Measurements from ENCODE around the gene SLC12A3.
"Not testable (repeated sequence)": the region's sequence is repeated elsewhere in the genome, so short reads cannot be mapped to it uniquely, and the experiment has no call there.

Gene SLC12A3

DNA sequence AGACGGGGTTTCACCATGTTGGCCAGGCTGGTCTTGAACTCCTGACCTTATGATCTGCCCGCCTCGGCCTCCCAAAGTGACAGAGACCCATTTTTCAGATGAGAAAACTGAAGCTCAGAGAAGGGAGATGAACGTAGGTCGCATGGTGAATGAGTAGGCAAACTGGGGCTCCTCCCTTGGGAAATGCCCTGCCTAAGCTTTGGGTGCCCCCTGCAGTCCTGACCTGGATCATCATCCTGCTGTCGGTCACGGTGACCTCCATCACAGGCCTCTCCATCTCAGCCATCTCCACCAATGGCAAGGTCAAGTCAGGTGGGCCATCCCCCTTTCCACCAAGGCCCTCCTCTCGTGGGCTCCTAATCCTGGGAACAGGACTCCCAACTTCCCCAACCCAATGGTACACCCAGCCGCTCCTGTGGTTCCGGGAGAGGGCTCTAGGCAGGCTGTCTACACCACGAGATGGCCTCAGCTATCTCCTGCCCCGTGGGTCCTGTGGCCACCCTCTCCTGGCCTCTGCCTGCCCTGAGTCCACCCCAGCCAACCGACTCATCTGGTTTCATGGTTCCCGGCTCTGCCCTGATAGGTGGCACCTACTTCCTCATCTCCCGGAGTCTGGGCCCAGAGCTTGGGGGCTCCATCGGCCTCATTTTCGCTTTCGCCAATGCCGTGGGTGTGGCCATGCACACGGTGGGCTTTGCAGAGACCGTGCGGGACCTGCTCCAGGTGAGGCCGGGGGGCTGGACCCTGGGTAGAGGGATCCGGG is 4.7 kb downstream of the SLC12A3 start:
- peak; percentile 34 for DNase-seq (ENCODE audit: low spot score)

DNA sequence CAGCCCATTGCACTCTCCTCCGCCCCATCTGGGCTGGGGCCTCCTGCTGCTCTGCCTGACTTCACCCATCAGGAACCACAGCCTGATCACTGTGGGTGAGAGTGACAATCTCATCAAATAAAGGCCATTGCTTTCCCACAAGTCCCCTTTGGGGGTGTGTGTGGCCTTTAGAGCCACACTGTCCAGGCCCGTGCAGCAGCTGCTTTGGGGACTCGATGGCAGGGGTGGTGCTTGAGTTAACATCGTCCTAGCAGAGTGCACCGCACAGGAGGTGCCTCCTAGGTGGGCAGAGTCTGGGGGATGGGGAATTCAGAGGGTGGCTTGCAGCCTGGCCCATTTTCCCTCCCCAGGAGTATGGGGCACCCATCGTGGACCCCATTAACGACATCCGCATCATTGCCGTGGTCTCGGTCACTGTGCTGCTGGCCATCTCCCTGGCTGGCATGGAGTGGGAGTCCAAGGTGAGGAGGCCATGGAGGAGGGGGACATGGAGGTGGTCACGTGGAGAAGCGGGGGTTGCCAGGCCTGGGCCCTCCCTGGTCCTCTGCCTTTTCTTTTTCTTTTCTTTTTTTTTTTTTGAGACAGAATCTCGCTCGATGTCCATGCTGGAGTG is 5.4 kb downstream of the SLC12A3 start:
- no peak for DNase-seq (ENCODE audit: low spot score)

DNA sequence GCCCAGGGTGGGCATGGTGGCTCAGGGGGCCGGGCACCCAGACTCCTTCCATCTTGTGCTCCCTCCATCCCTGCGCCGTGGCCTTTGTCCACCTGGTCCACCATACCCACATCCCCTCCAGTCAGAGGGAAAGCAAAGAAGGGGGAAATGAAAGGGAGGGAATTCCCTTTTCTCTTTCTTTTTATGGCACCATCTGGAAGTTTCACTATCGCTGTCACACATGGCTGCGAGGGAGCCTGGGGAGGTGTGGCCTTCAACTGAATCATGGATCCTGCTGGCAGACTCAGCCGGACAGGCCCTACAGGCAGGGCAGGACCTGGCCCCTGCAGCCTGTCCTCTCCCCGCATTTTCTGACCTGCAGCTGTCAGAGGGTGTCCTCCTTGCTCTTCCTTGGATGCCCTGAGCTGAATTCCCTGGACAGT is 6.2 kb downstream of the SLC12A3 start:
- no peak for DNase-seq (ENCODE audit: low spot score)

DNA sequence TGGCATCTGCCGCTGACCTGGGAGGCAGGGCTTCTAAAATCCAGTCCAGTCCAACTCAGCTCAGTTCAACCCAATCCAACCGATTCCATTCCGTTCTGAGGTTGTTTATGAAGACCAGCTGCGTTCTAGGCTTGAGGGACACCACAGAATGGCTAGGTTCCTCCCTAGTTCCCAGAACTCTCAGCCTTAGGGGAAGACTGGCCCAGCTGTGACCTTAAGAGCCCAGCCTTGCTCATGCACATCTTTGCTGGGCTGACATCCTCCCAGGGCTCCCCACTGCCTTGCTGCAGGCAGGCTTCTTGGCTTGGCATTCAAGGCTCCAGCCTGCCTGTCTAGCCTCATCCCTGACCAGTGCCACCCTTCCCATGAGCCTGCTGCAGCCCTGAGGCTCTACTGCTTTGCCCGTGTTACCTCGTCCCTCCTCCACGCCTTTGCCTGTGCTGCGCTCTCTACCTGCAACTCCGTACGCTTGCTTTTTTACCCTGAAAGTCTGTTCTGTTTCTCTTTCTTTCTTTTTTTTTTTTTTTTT is 7.9 kb downstream of the SLC12A3 start:
- DNase-seq (ENCODE audit: low spot score) = no peak

DNA sequence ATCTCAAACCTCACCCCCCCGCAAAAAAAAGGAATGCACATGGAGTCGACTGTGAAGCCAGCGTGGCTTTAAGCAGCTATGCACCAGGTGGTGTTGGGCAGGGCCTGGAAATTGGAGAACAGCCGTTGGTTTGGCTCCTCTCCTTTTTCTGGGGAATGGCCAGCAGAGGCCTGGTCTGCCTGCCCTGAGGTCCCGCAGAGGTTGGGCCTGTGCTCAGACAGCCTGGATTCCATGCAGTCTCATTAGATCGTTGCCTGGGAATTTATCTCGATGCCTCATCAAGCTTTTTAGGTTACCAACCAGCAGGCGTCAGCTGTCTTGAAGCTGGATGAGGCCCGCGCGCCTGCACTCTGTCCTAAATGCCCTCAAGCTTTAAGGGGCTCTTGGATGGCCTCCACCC is 9.8 kb downstream of the SLC12A3 start:
- DNase-seq (ENCODE audit: low spot score) = no peak

DNA sequence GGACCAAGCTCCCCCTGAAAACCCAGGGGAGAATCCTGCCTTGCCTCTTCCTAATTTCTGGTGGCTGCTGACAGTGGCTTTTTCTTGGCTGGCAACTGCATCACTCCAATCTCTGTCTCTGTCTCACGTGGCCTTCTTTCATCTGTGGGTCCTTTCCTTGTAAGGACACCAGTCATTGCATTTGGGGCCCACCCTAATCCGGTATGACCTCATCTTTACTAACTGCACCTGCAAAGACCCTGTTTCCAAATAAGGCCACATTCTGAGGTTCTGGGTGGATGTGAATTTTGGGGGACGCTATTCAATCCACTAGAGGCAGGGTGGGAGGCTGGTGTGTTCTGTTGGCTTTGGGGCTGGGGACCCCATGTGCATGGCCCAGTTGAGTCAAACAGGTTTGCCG is 11.0 kb downstream of the SLC12A3 start:
- DNase-seq (ENCODE audit: low spot score) = no peak

DNA sequence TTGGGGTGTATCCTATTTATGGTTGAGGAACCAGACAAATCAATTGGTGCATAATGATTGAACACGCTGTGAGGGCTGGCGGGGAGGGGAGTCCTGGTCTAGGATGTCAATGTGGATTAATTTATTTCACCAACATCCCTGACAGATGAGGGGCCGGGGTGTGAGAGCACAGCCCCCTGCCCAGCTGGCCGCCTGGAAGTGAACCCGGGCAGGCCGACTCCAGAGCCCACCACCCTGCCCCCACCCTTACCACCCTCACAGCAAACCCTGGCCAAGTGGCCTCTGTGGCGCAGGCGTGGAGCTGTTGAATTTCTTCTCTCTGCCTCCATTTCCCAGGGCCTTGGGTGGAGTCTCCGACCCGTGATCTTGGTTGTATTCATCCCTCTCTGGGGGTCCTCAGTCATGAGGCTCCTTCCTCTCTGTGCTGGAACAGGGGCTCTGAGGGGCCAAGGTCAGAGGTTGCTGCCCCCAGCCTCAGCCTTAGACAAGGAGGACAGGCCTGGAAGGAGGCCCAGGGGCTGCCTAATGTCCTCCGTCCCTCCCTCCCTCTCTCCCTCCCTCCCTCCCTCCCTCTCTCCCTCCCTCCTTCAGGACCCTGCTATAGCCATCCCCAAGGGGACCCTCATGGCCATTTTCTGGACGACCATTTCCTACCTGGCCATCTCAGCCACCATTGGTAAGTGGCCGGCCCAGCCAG is 12.6 kb downstream of the SLC12A3 start:
- DNase-seq (ENCODE audit: low spot score) = no peak

DNA sequence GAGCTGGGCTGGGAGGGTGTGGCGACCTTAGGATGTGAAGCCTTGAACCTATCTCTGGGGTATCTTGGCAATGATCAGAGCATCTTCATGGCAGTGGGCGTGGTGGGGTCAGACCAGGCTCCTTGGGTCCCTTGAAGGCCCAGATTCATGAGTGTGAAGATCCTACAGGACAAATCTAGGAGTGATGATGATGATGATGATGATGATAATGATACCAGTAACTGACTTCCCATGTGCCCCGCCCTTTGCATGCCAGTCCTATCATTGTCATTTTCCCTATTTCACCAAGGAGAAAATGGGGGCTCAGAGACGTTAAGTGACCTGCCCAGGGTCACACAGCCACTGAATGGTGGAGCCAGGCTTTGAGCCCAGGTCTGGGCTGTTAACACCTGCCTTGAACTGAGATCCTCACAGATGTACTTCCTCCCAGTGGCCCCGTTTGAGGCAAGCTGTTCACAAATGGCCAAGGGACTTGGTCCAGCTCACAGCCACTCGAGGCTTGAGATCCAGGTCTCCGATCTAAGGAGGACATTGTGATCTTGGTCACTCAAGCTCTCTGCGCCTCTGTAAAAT is 13.4 kb downstream of the SLC12A3 start:
- no peak for DNase-seq (ENCODE audit: low spot score)

DNA sequence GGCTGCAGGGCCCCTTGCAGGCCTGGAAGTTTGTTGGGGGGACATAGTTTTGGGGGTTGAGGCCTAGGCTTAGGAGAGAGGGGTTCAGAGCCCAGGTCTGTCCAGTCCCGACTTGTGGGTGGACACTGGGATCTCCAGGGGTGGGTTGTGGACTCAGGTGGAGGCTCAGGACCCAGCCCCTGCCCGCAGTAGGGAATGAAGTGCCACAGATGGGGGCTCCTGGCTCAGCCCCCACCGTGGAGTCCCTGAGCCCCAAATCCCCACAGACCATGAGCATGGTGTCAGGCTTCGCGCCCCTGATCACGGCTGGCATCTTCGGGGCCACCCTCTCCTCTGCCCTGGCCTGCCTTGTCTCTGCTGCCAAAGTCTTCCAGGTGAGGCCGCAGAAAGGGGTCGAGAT is 14.3 kb downstream of the SLC12A3 start:
- no peak for DNase-seq (ENCODE audit: low spot score)

DNA sequence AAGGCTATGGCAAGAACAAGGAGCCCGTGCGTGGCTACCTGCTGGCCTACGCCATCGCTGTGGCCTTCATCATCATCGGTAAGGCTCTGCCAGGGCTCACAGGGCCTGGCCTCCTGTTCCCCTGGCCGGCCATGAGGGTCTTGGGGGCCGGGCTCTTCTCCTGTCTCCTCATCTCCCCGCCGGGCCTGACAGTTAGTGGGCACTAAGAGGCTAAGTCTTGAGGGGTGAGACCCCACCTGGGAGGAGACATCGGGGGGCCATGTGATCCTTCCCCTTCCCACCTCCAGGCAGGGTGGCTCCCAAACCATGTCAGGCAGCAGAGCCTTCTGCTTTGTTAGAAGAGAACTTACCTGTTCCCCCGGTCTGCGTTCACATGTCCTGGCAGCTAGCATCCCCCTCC is 15.2 kb downstream of the SLC12A3 start:
- DNase-seq (ENCODE audit: low spot score) = no peak

DNA sequence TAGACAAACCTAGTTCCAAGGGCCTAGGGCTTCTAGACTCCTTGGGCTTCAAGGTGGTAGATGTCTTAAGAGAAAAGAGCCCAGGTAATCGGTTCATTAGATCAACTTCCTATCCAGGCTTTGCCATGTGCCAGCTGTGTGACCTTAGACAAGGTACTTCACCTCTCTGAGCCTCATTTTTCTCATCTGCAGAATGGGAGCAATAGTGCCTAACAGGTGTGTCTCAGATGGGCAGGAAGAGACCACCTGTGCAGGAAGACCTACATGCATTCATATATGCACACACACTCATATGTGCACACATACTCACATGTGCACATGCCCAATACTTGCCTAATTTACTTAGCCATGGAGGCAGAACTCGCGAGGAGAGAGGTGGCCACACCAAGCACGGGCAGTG is 15.7 kb downstream of the SLC12A3 start:
- no peak for DNase-seq (ENCODE audit: low spot score)

DNA sequence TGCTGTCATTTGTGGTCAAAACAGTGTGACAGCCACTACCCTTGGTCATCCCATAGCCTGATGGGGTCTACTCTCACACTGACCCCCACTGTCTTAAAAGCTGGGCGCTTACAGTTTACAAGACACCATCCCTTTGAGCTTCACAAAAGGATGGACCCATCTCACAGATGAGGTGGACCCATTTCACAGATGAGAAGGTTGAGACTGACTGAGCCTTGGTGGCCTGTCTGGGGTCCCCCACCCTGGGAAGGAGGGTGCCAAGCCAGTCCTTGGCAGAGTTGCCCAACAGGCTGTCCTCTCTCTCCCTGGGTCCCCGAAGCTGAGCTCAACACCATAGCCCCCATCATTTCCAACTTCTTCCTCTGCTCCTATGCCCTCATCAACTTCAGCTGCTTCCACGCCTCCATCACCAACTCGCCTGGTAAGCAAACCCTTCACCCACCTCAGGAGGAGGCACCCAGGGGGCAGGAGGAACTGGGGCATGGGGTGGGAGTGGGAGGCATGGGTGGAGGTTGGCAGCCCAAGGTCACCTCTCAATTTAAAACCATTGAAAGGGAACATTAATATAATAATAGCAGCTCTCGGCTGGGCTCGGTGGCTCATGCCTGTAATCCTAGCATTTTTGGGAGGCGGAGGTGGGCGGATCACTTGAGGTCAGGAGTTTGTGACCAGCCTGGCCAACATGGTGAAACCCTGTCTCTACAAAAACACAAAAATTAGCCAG is 17.2 kb downstream of the SLC12A3 start:
- DNase-seq (ENCODE audit: low spot score) = no peak

DNA sequence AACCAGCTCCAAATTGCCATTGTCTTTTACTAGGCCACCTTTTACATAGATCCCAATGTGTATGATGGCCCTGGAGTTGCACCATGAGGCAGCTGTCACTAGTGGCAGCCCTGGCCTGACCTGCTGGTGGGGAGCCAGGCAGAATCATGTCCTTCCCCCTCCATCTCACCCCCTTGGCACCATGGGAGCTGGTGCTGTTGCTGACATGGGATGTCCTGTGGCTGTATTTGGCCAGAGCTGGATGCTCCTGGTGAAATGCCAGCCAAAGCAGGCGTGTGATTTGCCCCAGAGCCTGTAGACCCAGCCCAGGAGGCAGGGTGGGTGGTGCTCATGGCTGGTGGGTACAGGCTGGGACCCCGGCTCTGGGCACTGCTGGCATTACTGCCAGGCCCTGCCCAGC is 18.6 kb downstream of the SLC12A3 start:
- no peak for DNase-seq (ENCODE audit: low spot score)

DNA sequence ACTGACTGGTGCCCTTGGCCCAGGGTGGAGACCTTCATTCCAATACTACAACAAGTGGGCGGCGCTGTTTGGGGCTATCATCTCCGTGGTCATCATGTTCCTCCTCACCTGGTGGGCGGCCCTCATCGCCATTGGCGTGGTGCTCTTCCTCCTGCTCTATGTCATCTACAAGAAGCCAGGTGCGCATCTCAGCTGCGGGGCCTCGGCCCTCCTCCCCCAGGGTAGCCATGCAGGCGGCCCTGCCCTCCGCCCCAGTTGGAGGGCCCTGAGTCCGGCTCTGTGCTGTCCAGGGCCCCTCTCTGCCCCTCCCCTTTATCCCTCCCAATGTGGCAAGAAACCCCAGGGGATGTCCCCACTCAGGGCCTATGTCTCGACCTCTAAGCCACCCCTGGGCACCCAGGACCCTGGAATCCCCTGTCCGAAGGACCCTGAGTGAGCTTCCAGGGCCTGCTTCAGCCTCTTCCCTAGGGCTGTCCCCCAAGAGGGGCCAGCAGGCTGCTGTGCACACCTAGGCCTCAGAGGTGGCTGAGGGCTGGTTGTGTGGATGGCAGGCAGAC is 19.1 kb downstream of the SLC12A3 start:
- DNase-seq (ENCODE audit: low spot score) = no peak

DNA sequence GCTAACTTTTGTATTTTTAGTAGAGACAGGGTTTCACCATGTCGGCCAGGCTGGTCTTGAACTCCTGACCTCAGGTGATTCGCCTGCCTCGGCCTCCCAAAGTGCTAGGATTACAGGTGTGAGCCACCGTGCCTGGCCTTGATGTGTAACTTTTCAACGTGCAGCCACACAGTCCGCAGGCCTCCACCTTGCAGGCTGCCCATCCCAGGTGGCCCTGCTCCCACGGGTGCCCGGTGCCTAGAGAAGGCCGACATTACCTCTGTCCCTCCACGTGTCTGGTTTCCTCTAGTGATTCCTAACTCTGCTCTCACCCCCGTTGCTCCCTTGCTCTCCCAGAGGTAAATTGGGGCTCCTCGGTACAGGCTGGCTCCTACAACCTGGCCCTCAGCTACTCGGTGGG is 19.9 kb downstream of the SLC12A3 start:
- not testable (repeated sequence) for DNase-seq (ENCODE audit: low spot score)

DNA sequence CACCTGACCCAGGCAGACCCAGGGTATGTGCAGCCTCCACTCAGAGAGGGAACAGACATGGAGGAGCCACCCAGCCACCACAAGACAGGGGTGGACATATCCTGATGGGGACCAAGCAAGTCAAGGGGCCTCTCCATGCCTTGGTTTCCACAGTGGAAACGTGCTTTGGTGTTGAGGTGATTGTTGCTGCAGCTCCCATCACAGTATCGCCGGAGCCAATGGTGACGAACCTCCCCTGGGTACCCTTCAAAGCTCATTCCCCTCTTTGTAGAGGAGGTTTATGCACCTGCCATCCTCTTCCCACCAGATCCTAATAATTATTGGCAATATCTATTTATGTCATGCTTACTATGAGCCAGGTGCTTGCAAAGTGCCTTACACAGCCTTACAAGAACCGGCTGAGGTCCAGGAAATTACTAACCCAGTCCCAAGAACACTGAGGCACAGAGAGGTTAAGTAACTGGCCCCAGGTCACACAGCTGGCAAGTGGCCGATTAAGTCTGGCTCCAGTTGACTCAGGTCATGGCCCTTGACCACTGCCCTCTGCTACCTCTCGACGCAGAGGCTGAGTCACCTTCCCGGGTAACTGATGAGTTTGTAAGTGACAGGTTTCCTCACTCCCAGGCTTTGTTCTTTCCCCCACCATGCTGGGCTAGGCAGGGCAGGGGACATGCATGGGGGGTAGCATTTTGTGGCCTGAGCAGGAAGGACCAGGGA is 20.6 kb downstream of the SLC12A3 start:
- DNase-seq (ENCODE audit: low spot score) = no peak

DNA sequence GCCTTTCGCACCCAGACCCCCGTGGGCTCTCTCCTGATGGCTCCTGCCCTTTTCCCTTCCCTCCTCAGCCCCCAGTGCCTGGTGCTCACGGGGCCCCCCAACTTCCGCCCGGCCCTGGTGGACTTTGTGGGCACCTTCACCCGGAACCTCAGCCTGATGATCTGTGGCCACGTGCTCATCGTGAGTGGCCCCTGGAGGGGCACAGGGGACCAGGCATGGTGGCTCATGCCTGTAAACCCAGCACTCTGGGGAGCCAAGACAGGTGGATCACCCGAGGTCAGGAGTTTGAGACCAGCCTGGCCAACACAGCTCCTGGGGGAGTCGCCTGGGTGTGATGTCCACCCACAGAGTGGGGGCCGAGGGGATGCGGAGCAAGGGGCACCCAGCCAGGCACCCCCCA is 21.3 kb downstream of the SLC12A3 start:
- DNase-seq (ENCODE audit: low spot score) = no peak

DNA sequence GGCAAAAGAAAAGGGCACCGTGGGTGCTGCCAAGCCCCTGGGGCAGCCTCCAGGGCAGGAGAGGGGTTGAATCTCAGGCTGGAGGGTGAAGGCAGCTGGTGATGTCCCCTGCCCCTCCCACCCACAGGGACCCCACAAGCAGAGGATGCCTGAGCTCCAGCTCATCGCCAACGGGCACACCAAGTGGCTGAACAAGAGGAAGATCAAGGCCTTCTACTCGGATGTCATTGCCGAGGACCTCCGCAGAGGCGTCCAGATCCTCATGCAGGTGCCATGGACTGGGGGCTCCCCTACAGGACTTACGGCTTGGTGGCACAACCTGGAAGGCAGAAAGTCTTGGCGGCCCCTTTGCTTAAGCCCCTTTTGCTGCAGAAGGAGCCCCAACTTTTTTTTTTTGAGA is 21.8 kb downstream of the SLC12A3 start:
- DNase-seq (ENCODE audit: low spot score) = no peak

DNA sequence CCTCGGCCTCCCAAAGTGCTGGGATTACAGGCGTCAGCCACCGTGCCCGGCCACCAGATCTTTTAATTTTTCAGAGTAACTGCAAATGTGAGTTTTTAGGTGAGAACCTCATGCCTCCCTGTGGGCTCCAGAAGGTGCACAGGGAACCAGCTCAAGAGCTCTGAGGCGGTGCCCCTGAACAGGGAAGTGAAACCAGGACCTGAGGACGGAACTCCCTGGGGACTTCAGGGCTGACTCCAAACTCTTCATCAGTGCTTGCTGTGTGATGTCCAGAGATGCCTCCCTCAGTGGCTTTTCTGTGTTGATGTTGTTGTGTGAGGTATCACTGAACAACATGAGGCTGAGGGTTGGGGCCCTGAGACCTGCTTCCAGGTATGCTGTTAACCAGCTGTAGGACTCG is 23.8 kb downstream of the SLC12A3 start:
- DNase-seq (ENCODE audit: low spot score) = no peak

DNA sequence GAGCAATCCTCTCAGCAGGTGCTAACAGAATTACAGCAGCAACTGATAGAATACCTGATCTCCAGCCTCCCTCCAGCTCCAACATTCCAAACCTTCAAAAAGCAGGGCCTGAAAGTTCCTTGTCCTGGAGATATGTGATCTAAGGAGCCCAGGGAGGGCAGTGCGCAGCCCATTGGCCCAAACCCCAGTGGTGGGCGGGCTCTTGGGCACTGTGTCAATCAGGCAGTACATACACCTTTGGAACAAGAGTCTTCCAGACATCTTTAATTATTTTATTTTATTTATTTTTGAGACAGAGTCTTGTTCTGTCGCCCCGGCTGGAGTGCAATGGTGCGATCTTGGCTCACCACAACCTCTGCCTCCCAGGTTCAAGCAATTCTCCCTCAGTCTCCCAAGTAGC is 24.2 kb downstream of the SLC12A3 start:
- no peak for DNase-seq (ENCODE audit: low spot score)

DNA sequence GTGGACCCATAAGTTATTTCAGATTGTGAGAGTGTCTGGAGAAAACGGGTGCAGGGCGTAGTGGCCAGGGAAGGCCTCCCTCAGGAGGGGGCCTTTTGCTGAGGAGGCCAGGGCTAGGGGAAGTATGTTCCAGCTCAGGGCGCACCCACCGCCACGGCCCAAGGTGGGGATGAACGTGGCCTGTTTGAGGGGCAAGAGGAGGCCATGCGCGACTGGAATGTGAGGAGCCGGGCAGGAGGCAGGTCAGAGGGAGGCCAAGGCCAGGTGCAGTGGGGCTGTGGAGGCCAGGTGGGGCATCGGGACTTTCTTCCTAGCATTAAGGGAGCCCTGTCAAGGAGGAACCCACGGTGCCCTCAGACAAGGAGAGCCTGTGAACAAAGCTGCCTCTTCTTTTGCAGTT is 26.7 kb downstream of the SLC12A3 start:
- DNase-seq (ENCODE audit: low spot score) = no peak
